HepG2 (cell line): ENCODE data around the gene HBS1L. TPM values are rescaled to one million over a fixed set of nuclear protein-coding genes. Genes with fewer than 3 reads are reported as not detected.

ENCODE experiments used
- CBFB ChIP-seq: sonication (generic); formaldehyde crosslinking; IDR thresholded peaks from 2 replicates; pipeline ENCODE4 v1.4.0; 2020; ENCODE audit warnings: missing genetic modification reagents
- ELK4 ChIP-seq: sonication (generic); formaldehyde crosslinking; IDR thresholded peaks from 2 replicates; pipeline ENCODE4 v1.9.0; 2021; ENCODE audit warnings: missing genetic modification reagents, borderline replicate concordance
- FOXK1 ChIP-seq: sonication (generic); formaldehyde crosslinking; IDR thresholded peaks from 2 replicates; pipeline ENCODE4 v1.4.0; 2020; ENCODE audit warnings: low read depth, missing genetic modification reagents, borderline replicate concordance
- PAXIP1 ChIP-seq: sonication (generic); formaldehyde crosslinking; conservative IDR thresholded peaks from 2 replicates; pipeline ENCODE4 v1.4.0; 2020; ENCODE audit warnings: mild to moderate bottlenecking, missing genetic modification reagents, moderate library complexity
- POLR2AphosphoS5 ChIP-seq: IDR thresholded peaks from 2 replicates; pipeline ENCODE4 v1.6.1; 2012; ENCODE audit warnings: low read depth, low read length
- RORA ChIP-seq: sonication (generic); formaldehyde crosslinking; IDR thresholded peaks from 2 replicates; pipeline ENCODE4 v1.5.0; 2020; ENCODE audit warnings: mild to moderate bottlenecking, missing genetic modification reagents, moderate library complexity
- SKI ChIP-seq: fragments of 450-650 bp; IDR thresholded peaks from one replicate; pipeline ENCODE4 v1.6.1; 2018; ENCODE audit warnings: mild to moderate bottlenecking; ENCODE audit not compliant: partially characterized antibody
- SNAI1 ChIP-seq: sonication (generic); formaldehyde crosslinking; IDR thresholded peaks from 2 replicates; pipeline ENCODE4 v1.5.0; 2020; ENCODE audit warnings: mild to moderate bottlenecking, missing genetic modification reagents, borderline replicate concordance
- TAF1 ChIP-seq: sonication (generic); formaldehyde crosslinking; IDR thresholded peaks from 2 replicates; pipeline ENCODE4 v1.4.0; 2020; ENCODE audit warnings: missing genetic modification reagents
- U2AF1 ChIP-seq: fragments of 200-400 bp; formaldehyde crosslinking; optimal IDR thresholded peaks from 2 replicates; pipeline ENCODE3; 2017; ENCODE audit warnings: mild to moderate bottlenecking, low read depth, low read length
- U2AF2 ChIP-seq: fragments of 200-400 bp; formaldehyde crosslinking; IDR thresholded peaks from 2 replicates; pipeline ENCODE4 v1.6.1; 2017; ENCODE audit warnings: low read depth, mild to moderate bottlenecking, low read length
- ZKSCAN1 ChIP-seq: fragments of 150-350 bp; IDR thresholded peaks from 2 replicates; pipeline ENCODE4 v1.6.1; 2014; ENCODE audit warnings: low read length
- ZMYM4 ChIP-seq: sonication (generic); formaldehyde crosslinking; IDR thresholded peaks from 2 replicates; pipeline ENCODE4 v1.8.1; 2023; ENCODE audit warnings: mild to moderate bottlenecking, missing genetic modification reagents
- ZNF160 ChIP-seq: sonication (generic); formaldehyde crosslinking; IDR thresholded peaks from 2 replicates; pipeline ENCODE4 v1.8.0; 2022; ENCODE audit warnings: mild to moderate bottlenecking, inconsistent platforms, missing genetic modification reagents
- ZNF543 ChIP-seq: sonication (generic); formaldehyde crosslinking; IDR thresholded peaks from 2 replicates; pipeline ENCODE4 v1.4.0; 2020; ENCODE audit warnings: mild to moderate bottlenecking, missing genetic modification reagents
- ZNF772 ChIP-seq: sonication (generic); formaldehyde crosslinking; IDR thresholded peaks from 2 replicates; pipeline ENCODE4 v1.5.0; 2020; ENCODE audit warnings: mild to moderate bottlenecking, missing genetic modification reagents
- polyA plus RNA-seq, 8 experiments: library from polyadenylated mRNA; depleted of rRNA in 3 of 8; stranded (reverse) in 7 of 8; unstranded in 1 of 8; fragments of >200 nt; fragmentation: Illumina TruSeq in 4 of 8; extraction: Trizol in 4 of 8; gene quantifications; 2 replicates each; pipeline versions ENCODE4 v1.2.1 to v1.2.3, GENCODE V29; 2011 to 2016; ENCODE audit warnings: low read depth in 4 of 8, missing spikeins in 1 of 8, mixed read lengths in 1 of 8; ENCODE audit not compliant: insufficient read depth in 1 of 8
- total RNA-seq, 5 experiments: library from RNA; depleted of rRNA; stranded (reverse); fragments of >200 nt; fragmentation: Illumina TruSeq; extraction: Trizol; gene quantifications; 2 replicates each; pipeline ENCODE4 v1.2.3, GENCODE V29; 2016; ENCODE audit warnings: low read depth in 1 of 5
- TF ChIP-seq, protein P1 (sequence below): sonication (generic); formaldehyde crosslinking; conservative IDR thresholded peaks from 2 replicates; pipeline ENCODE4 v1.5.0; 2020; ENCODE audit warnings: missing genetic modification reagents
- TF ChIP-seq, protein P2 (sequence below): sonication (generic); formaldehyde crosslinking; IDR thresholded peaks from 2 replicates; pipeline ENCODE4 v1.4.0; 2020; ENCODE audit warnings: low read depth, missing genetic modification reagents

HBS1L gene
- total and polyA plus RNA-seq, 2 of the 13 experiments (the other 11 are each of a cell fraction or from before 2014, with no cell fraction given): 44.1 to 138 TPM

- TF ChIP-seq PAXIP1 (CRISPR knock-in tag) (peak; percentile 50), ZNF772 (CRISPR knock-in tag) (no peak), ZNF160 (CRISPR knock-in tag) (no peak), TAF1 (peak; percentile 25; the same call in 1 of the 2 replicates), ZNF543 (CRISPR knock-in tag) (no peak), POLR2AphosphoS5 (peak; percentile 38; the same call in 1 of the 2 replicates), RORA (CRISPR knock-in tag) (no peak), SNAI1 (CRISPR knock-in tag) (no peak), ZKSCAN1 (no peak), ZMYM4 (no peak; the same call in 1 of the 2 replicates), U2AF1 (peak; percentile 49), ELK4 (no peak), SKI (no peak), CBFB (CRISPR knock-in tag) (no peak), FOXK1 (CRISPR knock-in tag) (no peak), U2AF2 (no peak)
- TF ChIP-seq, protein P1, sequence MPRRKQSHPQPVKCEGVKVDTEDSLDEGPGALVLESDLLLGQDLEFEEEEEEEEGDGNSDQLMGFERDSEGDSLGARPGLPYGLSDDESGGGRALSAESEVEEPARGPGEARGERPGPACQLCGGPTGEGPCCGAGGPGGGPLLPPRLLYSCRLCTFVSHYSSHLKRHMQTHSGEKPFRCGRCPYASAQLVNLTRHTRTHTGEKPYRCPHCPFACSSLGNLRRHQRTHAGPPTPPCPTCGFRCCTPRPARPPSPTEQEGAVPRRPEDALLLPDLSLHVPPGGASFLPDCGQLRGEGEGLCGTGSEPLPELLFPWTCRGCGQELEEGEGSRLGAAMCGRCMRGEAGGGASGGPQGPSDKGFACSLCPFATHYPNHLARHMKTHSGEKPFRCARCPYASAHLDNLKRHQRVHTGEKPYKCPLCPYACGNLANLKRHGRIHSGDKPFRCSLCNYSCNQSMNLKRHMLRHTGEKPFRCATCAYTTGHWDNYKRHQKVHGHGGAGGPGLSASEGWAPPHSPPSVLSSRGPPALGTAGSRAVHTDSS: no peak
- TF ChIP-seq, protein P2, sequence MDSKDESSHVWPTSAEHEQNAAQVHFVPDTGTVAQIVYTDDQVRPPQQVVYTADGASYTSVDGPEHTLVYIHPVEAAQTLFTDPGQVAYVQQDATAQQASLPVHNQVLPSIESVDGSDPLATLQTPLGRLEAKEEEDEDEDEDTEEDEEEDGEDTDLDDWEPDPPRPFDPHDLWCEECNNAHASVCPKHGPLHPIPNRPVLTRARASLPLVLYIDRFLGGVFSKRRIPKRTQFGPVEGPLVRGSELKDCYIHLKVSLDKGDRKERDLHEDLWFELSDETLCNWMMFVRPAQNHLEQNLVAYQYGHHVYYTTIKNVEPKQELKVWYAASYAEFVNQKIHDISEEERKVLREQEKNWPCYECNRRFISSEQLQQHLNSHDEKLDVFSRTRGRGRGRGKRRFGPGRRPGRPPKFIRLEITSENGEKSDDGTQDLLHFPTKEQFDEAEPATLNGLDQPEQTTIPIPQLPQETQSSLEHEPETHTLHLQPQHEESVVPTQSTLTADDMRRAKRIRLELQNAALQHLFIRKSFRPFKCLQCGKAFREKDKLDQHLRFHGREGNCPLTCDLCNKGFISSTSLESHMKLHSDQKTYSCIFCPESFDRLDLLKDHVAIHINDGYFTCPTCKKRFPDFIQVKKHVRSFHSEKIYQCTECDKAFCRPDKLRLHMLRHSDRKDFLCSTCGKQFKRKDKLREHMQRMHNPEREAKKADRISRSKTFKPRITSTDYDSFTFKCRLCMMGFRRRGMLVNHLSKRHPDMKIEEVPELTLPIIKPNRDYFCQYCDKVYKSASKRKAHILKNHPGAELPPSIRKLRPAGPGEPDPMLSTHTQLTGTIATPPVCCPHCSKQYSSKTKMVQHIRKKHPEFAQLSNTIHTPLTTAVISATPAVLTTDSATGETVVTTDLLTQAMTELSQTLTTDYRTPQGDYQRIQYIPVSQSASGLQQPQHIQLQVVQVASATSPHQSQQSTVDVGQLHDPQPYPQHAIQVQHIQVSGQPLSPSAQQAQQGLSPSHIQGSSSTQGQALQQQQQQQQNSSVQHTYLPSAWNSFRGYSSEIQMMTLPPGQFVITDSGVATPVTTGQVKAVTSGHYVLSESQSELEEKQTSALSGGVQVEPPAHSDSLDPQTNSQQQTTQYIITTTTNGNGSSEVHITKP (CRISPR knock-in tag): no peak
Observed at GRCh38 chr6:134951494-134952263, 102.9 kb downstream of the HBS1L start (continued).
